Effector memory CD8-positive, alpha-beta T cell (primary cell): ENCODE data around the gene FHIT.

Experiments
- ATAC-seq: fragments of 150-1000 bp; cut with Tn5 transposase; replicated peaks from 2 replicates; pipeline ENCODE4 v1.10.0; 2021; ENCODE audit warnings: mild to moderate bottlenecking, moderate library complexity
- DNase-seq, 3 experiments: peaks; one replicate each; pipeline ENCODE4 v3.0.0; 2021
- H3K27ac Mint-ChIP-seq, 2 donors: one replicate each; pipeline ENCODE4 v1.8.0; 2022; ENCODE audit warnings: mild to moderate bottlenecking in 2 of 2, mixed read lengths in 2 of 2, moderate library complexity in 2 of 2
- H3K27me3 Mint-ChIP-seq, 2 donors: one replicate each; pipeline ENCODE4 v1.8.0; 2022; ENCODE audit warnings: mixed read lengths in 2 of 2
- H3K36me3 Mint-ChIP-seq: one replicate; pipeline ENCODE4 v1.8.0; 2022; ENCODE audit warnings: mild to moderate bottlenecking, moderate library complexity, mixed read lengths; ENCODE audit not compliant: insufficient read depth
- H3K4me1 Mint-ChIP-seq, 2 donors: one replicate each; pipeline ENCODE4 v1.8.0; 2022; ENCODE audit warnings: low read depth in 2 of 2, mixed read lengths in 2 of 2
- H3K4me3 Mint-ChIP-seq, 2 donors: one replicate each; pipeline ENCODE4 v1.8.0; 2022; ENCODE audit warnings: mild to moderate bottlenecking in 2 of 2, mixed read lengths in 2 of 2, moderate library complexity in 2 of 2
- H3K9me3 Mint-ChIP-seq, 2 donors: one replicate each; pipeline ENCODE4 v1.8.0; 2022; ENCODE audit warnings: mixed read lengths in 2 of 2

Gene FHIT

GRCh38 chr3:60330107-60330506 lies 921.1 kb downstream of the FHIT start:
- ATAC-seq, result no peak
- no peak for DNase-seq
- no peaks in the 10 kb centered on the region for H3K36me3 Mint-ChIP-seq
- H3K27me3 Mint-ChIP-seq, result peaks cover 9 to 20% of the 10 kb centered on the region in 2 donors
- H3K27ac Mint-ChIP-seq, result no peak overlapping the region
- H3K4me3 Mint-ChIP-seq, result no peak overlapping the region
- H3K4me1 Mint-ChIP-seq, result peaks cover 0 to 2% of the 10 kb centered on the region in 2 donors
- H3K9me3 Mint-ChIP-seq, result peaks cover 0 to 8% of the 10 kb centered on the region in 2 donors

- no peak for ATAC-seq
- Mint-ChIP-seq H3K27ac (no peak overlapping the region), H3K9me3 (peaks cover 0 to 8% of the 10 kb centered on the region in 2 donors), H3K4me3 (no peak overlapping the region), H3K4me1 (no peaks in the 10 kb centered on the region), H3K27me3 (peaks cover 9 to 20% of the 10 kb centered on the region in 2 donors), H3K36me3 (no peaks in the 10 kb centered on the region)
- no peak for DNase-seq
Measured at GRCh38 chr3:60325610-60326170, 925.6 kb downstream of the FHIT start.

GRCh38 chr3:60323651-60324050 lies 927.6 kb downstream of the FHIT start:
- H3K27ac Mint-ChIP-seq, result no peak overlapping the region
- DNase-seq (no peak), ATAC-seq (no peak)
- peaks cover 9 to 12% of the 10 kb centered on the region in 2 donors for H3K27me3 Mint-ChIP-seq
- peaks cover 0 to 8% of the 10 kb centered on the region in 2 donors for H3K9me3 Mint-ChIP-seq
- H3K4me1 Mint-ChIP-seq, result no peaks in the 10 kb centered on the region
- H3K4me3 Mint-ChIP-seq, result no peak overlapping the region
- H3K36me3 Mint-ChIP-seq, result no peaks in the 10 kb centered on the region

- peaks cover 6 to 12% of the 10 kb centered on the region in 2 donors for H3K27me3 Mint-ChIP-seq
- no peak overlapping the region for H3K4me3 Mint-ChIP-seq
- ATAC-seq, result no peak
- no peak overlapping the region for H3K27ac Mint-ChIP-seq
- no peaks in the 10 kb centered on the region for H3K4me1 Mint-ChIP-seq
- H3K9me3 Mint-ChIP-seq, result peaks cover 0 to 8% of the 10 kb centered on the region in 2 donors
- H3K36me3 Mint-ChIP-seq, result no peaks in the 10 kb centered on the region
- no peak for DNase-seq
Measured at GRCh38 chr3:60323180-60323579, 928.1 kb downstream of the FHIT start.

GRCh38 chr3:60322298-60322856 lies 928.9 kb downstream of the FHIT start:
- H3K27me3 Mint-ChIP-seq, result peaks cover 0 to 4% of the 10 kb centered on the region in 2 donors
- peaks cover 0 to under 1% of the 10 kb centered on the region in 2 donors for H3K9me3 Mint-ChIP-seq
- no peak overlapping the region for H3K4me3 Mint-ChIP-seq
- H3K36me3 Mint-ChIP-seq, result no peaks in the 10 kb centered on the region
- H3K4me1 Mint-ChIP-seq, result no peaks in the 10 kb centered on the region
- DNase-seq (no peak), ATAC-seq (no peak)
- H3K27ac Mint-ChIP-seq, result no peak overlapping the region

GRCh38 chr3:60319179-60319858 lies 931.9 kb downstream of the FHIT start:
- Mint-ChIP-seq H3K27ac (peak overlapping the region in 1 of 2 donors; percentile 36), H3K27me3 (no peaks in the 10 kb centered on the region), H3K9me3 (no peaks in the 10 kb centered on the region), H3K4me3 (no peak overlapping the region), H3K36me3 (no peaks in the 10 kb centered on the region), H3K4me1 (no peaks in the 10 kb centered on the region)
- DNase-seq (no peak), ATAC-seq (no peak)

GRCh38 chr3:60316121-60316797 lies 935.0 kb downstream of the FHIT start:
- Mint-ChIP-seq H3K4me3 (no peak overlapping the region), H3K36me3 (no peaks in the 10 kb centered on the region), H3K9me3 (no peaks in the 10 kb centered on the region), H3K4me1 (peaks cover 0 to 4% of the 10 kb centered on the region in 2 donors), H3K27me3 (no peaks in the 10 kb centered on the region), H3K27ac (no peak overlapping the region)
- ATAC-seq (no peak), DNase-seq (no peak)

GRCh38 chr3:60313951-60314461 lies 937.2 kb downstream of the FHIT start:
- H3K27me3 Mint-ChIP-seq, result no peaks in the 10 kb centered on the region
- H3K4me1 Mint-ChIP-seq, result peaks cover 0 to 4% of the 10 kb centered on the region in 2 donors
- H3K4me3 Mint-ChIP-seq, result no peak overlapping the region
- DNase-seq (no peak), ATAC-seq (no peak)
- H3K9me3 Mint-ChIP-seq, result no peaks in the 10 kb centered on the region
- no peaks in the 10 kb centered on the region for H3K36me3 Mint-ChIP-seq
- no peak overlapping the region for H3K27ac Mint-ChIP-seq

GRCh38 chr3:60313231-60313798 lies 937.9 kb downstream of the FHIT start:
- H3K4me3 Mint-ChIP-seq, result no peak overlapping the region
- no peak overlapping the region for H3K27ac Mint-ChIP-seq
- no peaks in the 10 kb centered on the region for H3K36me3 Mint-ChIP-seq
- peak; percentile 26 for ATAC-seq
- peaks cover 0 to 4% of the 10 kb centered on the region in 2 donors for H3K4me1 Mint-ChIP-seq
- DNase-seq, result no peak
- H3K27me3 Mint-ChIP-seq, result no peaks in the 10 kb centered on the region
- no peaks in the 10 kb centered on the region for H3K9me3 Mint-ChIP-seq

- no peaks in the 10 kb centered on the region for H3K9me3 Mint-ChIP-seq
- no peak overlapping the region for H3K4me3 Mint-ChIP-seq
- H3K36me3 Mint-ChIP-seq, result no peaks in the 10 kb centered on the region
- no peak for DNase-seq
- no peak for ATAC-seq
- H3K27ac Mint-ChIP-seq, result no peak overlapping the region
- H3K4me1 Mint-ChIP-seq, result peaks cover 0 to 4% of the 10 kb centered on the region in 2 donors
- no peaks in the 10 kb centered on the region for H3K27me3 Mint-ChIP-seq
Measured at GRCh38 chr3:60309539-60310268, 941.5 kb downstream of the FHIT start.

- no peak for DNase-seq
- Mint-ChIP-seq H3K27me3 (no peaks in the 10 kb centered on the region), H3K9me3 (no peaks in the 10 kb centered on the region), H3K4me3 (no peak overlapping the region), H3K27ac (no peak overlapping the region), H3K36me3 (no peaks in the 10 kb centered on the region), H3K4me1 (peaks cover 0 to 4% of the 10 kb centered on the region in 2 donors)
- no peak for ATAC-seq
Measured at GRCh38 chr3:60308808-60309207, 942.4 kb downstream of the FHIT start.

- H3K36me3 Mint-ChIP-seq, result no peaks in the 10 kb centered on the region
Measured at GRCh38 chr3:60307562-60308199, 943.6 kb downstream of the FHIT start.

More at GRCh38 chr3:60307562-60308199, 943.6 kb downstream of the FHIT start:
- no peak overlapping the region for H3K27ac Mint-ChIP-seq
- DNase-seq, result no peak
- no peaks in the 10 kb centered on the region for H3K4me1 Mint-ChIP-seq
- no peak for ATAC-seq
- H3K27me3 Mint-ChIP-seq, result no peaks in the 10 kb centered on the region
- no peak overlapping the region for H3K4me3 Mint-ChIP-seq
- H3K9me3 Mint-ChIP-seq, result no peaks in the 10 kb centered on the region
